HUES64 (cell line): ENCODE results near the gene NBPF9.
"Not testable (repeated sequence)": the region's sequence is repeated elsewhere in the genome, so short reads cannot be mapped to it uniquely, and the experiment has no call there.

Experiments
- H3K27ac ChIP-seq: 2 replicates; pipeline ENCODE4 v1.7.0; 2013; ENCODE audit warnings: low read depth, low read length, inconsistent platforms
- H3K27me3 ChIP-seq: 2 replicates; pipeline ENCODE4 v1.6.1; 2013; ENCODE audit warnings: mild to moderate bottlenecking, low read length; ENCODE audit not compliant: insufficient read depth
- H3K36me3 ChIP-seq: 2 replicates; pipeline ENCODE4 v1.6.1; 2013; ENCODE audit warnings: mild to moderate bottlenecking, low read length; ENCODE audit not compliant: insufficient read depth
- H3K4me1 ChIP-seq: 2 replicates; pipeline ENCODE4 v1.6.1; 2013; ENCODE audit warnings: mild to moderate bottlenecking, low read length, moderate library complexity; ENCODE audit not compliant: insufficient read depth
- H3K4me3 ChIP-seq: 2 replicates; pipeline ENCODE4 v1.5.1; 2013; ENCODE audit warnings: mild to moderate bottlenecking, low read length, moderate library complexity
- H3K9ac ChIP-seq: 2 replicates; pipeline ENCODE4 v1.6.1; 2013; ENCODE audit warnings: mild to moderate bottlenecking, low read depth, low read length
- H3K9me3 ChIP-seq: 2 replicates; pipeline ENCODE4 v1.6.1; 2013; ENCODE audit warnings: low read depth, low read length; ENCODE audit not compliant: insufficient read depth
- WGBS: fragments of 150-250, 120-280 bp; methylation state at CpG from one replicate; pipeline ENCODE4 v1.1.7; 2013; ENCODE audit warnings: missing lambda C conversion rate; 5-methylcytosine and 5-hydroxymethylcytosine counted together

The NBPF9 gene

GRCh38 chr1:149008769-149009168 lies 94.6 kb downstream of the NBPF9 start:
- H3K9me3 ChIP-seq, H3K9ac ChIP-seq, H3K27ac ChIP-seq, H3K4me1 ChIP-seq, H3K27me3 ChIP-seq, H3K4me3 ChIP-seq, H3K36me3 ChIP-seq: not testable (repeated sequence)
- WGBS = no CpG with 5 or more reads among the region's 2 CpGs

GRCh38 chr1:149008326-149008725 lies 95.0 kb downstream of the NBPF9 start:
- not testable (repeated sequence) for H3K4me3 ChIP-seq, H3K27me3 ChIP-seq, H3K4me1 ChIP-seq, H3K9me3 ChIP-seq, H3K36me3 ChIP-seq, H3K9ac ChIP-seq, H3K27ac ChIP-seq
- no CpG with 5 or more reads among the region's 4 CpGs for WGBS
